ENCODE results near the gene CDKAL1.

- TF ChIP-seq, protein P1, sequence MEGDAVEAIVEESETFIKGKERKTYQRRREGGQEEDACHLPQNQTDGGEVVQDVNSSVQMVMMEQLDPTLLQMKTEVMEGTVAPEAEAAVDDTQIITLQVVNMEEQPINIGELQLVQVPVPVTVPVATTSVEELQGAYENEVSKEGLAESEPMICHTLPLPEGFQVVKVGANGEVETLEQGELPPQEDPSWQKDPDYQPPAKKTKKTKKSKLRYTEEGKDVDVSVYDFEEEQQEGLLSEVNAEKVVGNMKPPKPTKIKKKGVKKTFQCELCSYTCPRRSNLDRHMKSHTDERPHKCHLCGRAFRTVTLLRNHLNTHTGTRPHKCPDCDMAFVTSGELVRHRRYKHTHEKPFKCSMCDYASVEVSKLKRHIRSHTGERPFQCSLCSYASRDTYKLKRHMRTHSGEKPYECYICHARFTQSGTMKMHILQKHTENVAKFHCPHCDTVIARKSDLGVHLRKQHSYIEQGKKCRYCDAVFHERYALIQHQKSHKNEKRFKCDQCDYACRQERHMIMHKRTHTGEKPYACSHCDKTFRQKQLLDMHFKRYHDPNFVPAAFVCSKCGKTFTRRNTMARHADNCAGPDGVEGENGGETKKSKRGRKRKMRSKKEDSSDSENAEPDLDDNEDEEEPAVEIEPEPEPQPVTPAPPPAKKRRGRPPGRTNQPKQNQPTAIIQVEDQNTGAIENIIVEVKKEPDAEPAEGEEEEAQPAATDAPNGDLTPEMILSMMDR (IDR thresholded peaks at IDR 0.05): no peak
- TF ChIP-seq POLR2A (IDR thresholded peaks at IDR 0.05): no peak
Measured at GRCh38 chr6:20712011-20712410, 177.8 kb downstream of the CDKAL1 start.
